SK-N-SH (cell line): ENCODE results near the gene SELENOS. TPM values are rescaled to one million over a fixed set of nuclear protein-coding genes. Genes with fewer than 3 reads are reported as not detected.

ENCODE experiments used
- CTCF ChIA-PET: fragments of 300-600, 350-600 bp; formaldehyde crosslinking; extraction: SDS; loops from one replicate; lab custom pipeline; 2021; lab: Yijun Ruan, JAX
- POLR2A ChIA-PET: fragments of 350-600 bp; sonication (Branson Sonifier 250); formaldehyde crosslinking; extraction: SDS; loops from one replicate; lab custom pipeline; 2020; ENCODE audit warnings: antibody characterized with exemption, inconsistent platforms; lab: Yijun Ruan, JAX
- DNase-seq: peaks from one replicate; pipeline ENCODE4 v3.0.0; 2012
- H2AFZ ChIP-seq: fragments of 200-600 bp; sonication (generic); 2 replicates; pipeline ENCODE4 v1.8.1; 2016; ENCODE audit warnings: antibody characterized with exemption, mild to moderate bottlenecking, low read depth
- H3F3A ChIP-seq: fragments of 200-600 bp; sonication (generic); replicated peaks from 2 replicates; pipeline ENCODE3; 2016; ENCODE audit warnings: antibody characterized with exemption, mild to moderate bottlenecking; ENCODE audit not compliant: insufficient read depth
- H3K27ac ChIP-seq, 2 experiments: fragments of 200-500 bp in 1 of 2; fragments of 200-600 bp in 1 of 2; sonication (Bioruptor generic) in 1 of 2; sonication (generic), shearing (Covaris generic) in 1 of 2; 2 replicates each; pipeline versions ENCODE4 v1.5.1 to v1.6.1; 2014 to 2016; ENCODE audit warnings: low read depth in 2 of 2, inconsistent platforms in 1 of 2, low read length in 1 of 2, mild to moderate bottlenecking in 1 of 2, mixed read lengths in 1 of 2
- H3K27me3 ChIP-seq: fragments of 200-600 bp; sonication (generic), shearing (Covaris generic); 2 replicates; pipeline ENCODE4 v1.6.1; 2016; ENCODE audit warnings: mixed run types; ENCODE audit not compliant: insufficient read depth
- H3K36me3 ChIP-seq, 2 experiments: fragments of 200-500 bp in 1 of 2; fragments of 200-600 bp in 1 of 2; sonication (Bioruptor generic) in 1 of 2; sonication (generic) in 1 of 2; replicated peaks in 1 of 2; 2 replicates each; pipeline versions ENCODE3 to v1.5.1; 2014 to 2016; ENCODE audit warnings: low read length in 1 of 2, mild to moderate bottlenecking in 1 of 2; ENCODE audit not compliant: insufficient read depth in 2 of 2, control insufficient read depth in 1 of 2
- H3K4me1 ChIP-seq, 2 experiments: fragments of 200-500 bp in 1 of 2; fragments of 200-600 bp in 1 of 2; sonication (Bioruptor generic) in 1 of 2; sonication (generic), shearing (Covaris generic) in 1 of 2; 2 replicates each; pipeline versions ENCODE4 v1.5.1 to v1.6.1; 2014 to 2016; ENCODE audit warnings: low read depth in 1 of 2, low read length in 1 of 2, mixed run types in 1 of 2; ENCODE audit not compliant: insufficient read depth in 2 of 2, control insufficient read depth in 1 of 2
- H3K4me2 ChIP-seq: fragments of 200-600 bp; sonication (generic), shearing (Covaris generic); 2 replicates; pipeline ENCODE4 v1.6.1; 2017; ENCODE audit warnings: mixed run types
- H3K4me3 ChIP-seq, 2 experiments: fragments of 200-500 bp in 1 of 2; fragments of 200-600 bp in 1 of 2; sonication (Bioruptor generic) in 1 of 2; sonication (generic), shearing (Covaris generic) in 1 of 2; 2 replicates each; pipeline versions ENCODE4 v1.5.1 to v1.8.1; 2014 to 2016; ENCODE audit warnings: low read depth in 2 of 2, inconsistent platforms in 1 of 2, low read length in 1 of 2, mild to moderate bottlenecking in 1 of 2, mixed read lengths in 1 of 2, moderate library complexity in 1 of 2
- H3K79me2 ChIP-seq: fragments of 200-600 bp; sonication (generic); 2 replicates; pipeline ENCODE4 v1.8.1; 2017; ENCODE audit warnings: mild to moderate bottlenecking; ENCODE audit not compliant: insufficient read depth
- H3K9ac ChIP-seq: fragments of 200-600 bp; sonication (generic); 2 replicates; pipeline ENCODE4 v1.6.1; 2017; ENCODE audit warnings: mixed run types
- H3K9me2 ChIP-seq: fragments of 200-600 bp; sonication (generic); 2 replicates; pipeline ENCODE4 v1.6.1; 2017; ENCODE audit warnings: mixed run types
- H3K9me3 ChIP-seq: fragments of 200-600 bp; sonication (generic); 2 replicates; pipeline ENCODE4 v1.6.1; 2017; ENCODE audit warnings: mixed run types, mild to moderate bottlenecking, moderate library complexity
- H4K20me1 ChIP-seq: fragments of 200-600 bp; sonication (generic); 2 replicates; pipeline ENCODE4 v1.6.1; 2017; ENCODE audit warnings: mild to moderate bottlenecking, mixed run types; ENCODE audit not compliant: insufficient read depth
- ELF1 ChIP-seq: IDR thresholded peaks from 2 replicates; pipeline ENCODE4 v1.4.0; 2012
- EP300 ChIP-seq, 2 experiments: IDR thresholded peaks; 2 replicates each; pipeline versions ENCODE4 v1.4.0 to v1.6.1; 2012; ENCODE audit warnings: borderline replicate concordance in 1 of 2, low read depth in 1 of 2, low read length in 1 of 2
- GATA2 ChIP-seq: sonication (generic); formaldehyde crosslinking; IDR thresholded peaks from 2 replicates; pipeline ENCODE4 v1.5.0; 2020; ENCODE audit warnings: mild to moderate bottlenecking, missing genetic modification reagents
- RAD21 ChIP-seq: IDR thresholded peaks from 2 replicates; pipeline ENCODE4 v1.6.1; 2012; ENCODE audit warnings: mild to moderate bottlenecking, low read length
- SMC3 ChIP-seq: IDR thresholded peaks from 2 replicates; pipeline ENCODE4 v1.6.1; 2012; ENCODE audit warnings: low read depth, low read length, improper control_type of control experiment
- TEAD4 ChIP-seq: IDR thresholded peaks from 2 replicates; pipeline ENCODE4 v1.4.0; 2012; ENCODE audit warnings: mild to moderate bottlenecking, borderline replicate concordance; ENCODE audit not compliant: insufficient read depth
- WGBS: methylation state at CpG from one replicate; pipeline ENCODE4 v1.1.6; 2017; ENCODE audit warnings: low lambda C conversion rate; 5-methylcytosine and 5-hydroxymethylcytosine counted together
- polyA plus RNA-seq, 3 experiments: library from polyadenylated mRNA; depleted of rRNA; stranded (reverse); fragments of >200 nt; gene quantifications; 2 replicates each; pipeline ENCODE4 v1.2.3, GENCODE V29; 2012
- TF ChIP-seq, protein P1 (sequence below): IDR thresholded peaks from 2 replicates; pipeline ENCODE4 v1.6.1; 2012; ENCODE audit warnings: mild to moderate bottlenecking, low read depth, low read length, moderate library complexity
- TF ChIP-seq, protein P2 (sequence below): IDR thresholded peaks from 2 replicates; pipeline ENCODE4 v1.4.0; 2012; ENCODE audit warnings: low read depth
- TF ChIP-seq, protein P3 (sequence below): fragments of 150-350 bp; IDR thresholded peaks from 2 replicates; pipeline ENCODE4 v1.6.1; 2017; ENCODE audit warnings: antibody characterized with exemption, low read length, low read depth, borderline replicate concordance
- TF ChIP-seq, protein P4 (sequence below): IDR thresholded peaks from 2 replicates; pipeline ENCODE4; 2012

Gene SELENOS
- polyA plus RNA-seq, 1 of the 3 experiments (the other 2 are of a cell fraction) = 101 TPM

DNA sequence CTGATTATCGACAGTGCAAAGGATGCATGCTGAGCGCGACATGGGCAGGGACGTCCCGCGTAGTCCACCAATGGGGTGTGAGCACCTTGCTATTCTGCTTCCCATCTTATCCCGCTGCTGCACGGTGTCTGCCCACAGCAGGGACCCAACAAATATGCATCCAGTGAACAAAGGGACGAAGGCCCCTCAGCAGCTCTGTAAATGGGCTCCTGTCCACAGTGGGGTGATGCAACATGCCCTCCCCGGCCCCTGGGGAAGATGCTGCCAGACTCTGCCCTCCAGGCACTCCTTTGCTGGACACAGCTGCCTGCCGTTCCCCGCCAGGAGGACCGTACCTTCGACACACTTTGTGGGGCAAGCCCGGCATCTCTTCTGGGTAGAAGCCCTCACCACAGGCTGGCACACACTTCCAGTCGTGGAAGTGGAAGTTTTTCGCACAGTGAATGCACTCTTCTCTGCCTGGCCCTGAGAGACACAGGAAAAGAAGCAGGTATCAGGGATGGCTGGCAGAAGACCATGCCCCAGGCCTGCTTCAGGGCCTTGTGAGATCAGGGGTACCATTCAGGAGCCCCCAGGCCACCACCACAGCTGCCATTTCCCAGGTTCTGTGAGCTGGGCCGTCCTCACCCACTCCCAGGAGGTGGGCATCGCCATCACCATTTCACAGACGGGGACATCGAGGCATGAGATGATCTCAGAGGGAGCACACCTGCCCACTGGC is 35.9 kb upstream of the SELENOS start:
- H3K9me2 ChIP-seq = no peaks in the 10 kb centered on the region
- POLR2A ChIA-PET = no interaction called here
- no peaks in the 10 kb centered on the region for H3F3A ChIP-seq
- H3K4me2 ChIP-seq = no peak overlapping the region
- no peak overlapping the region for H3K9ac ChIP-seq
- no peaks in the 10 kb centered on the region for H3K36me3 ChIP-seq
- H3K27ac ChIP-seq = no peak overlapping the region
- no peak overlapping the region for H2AFZ ChIP-seq
- no peaks in the 10 kb centered on the region for H3K27me3 ChIP-seq
- H4K20me1 ChIP-seq = no peaks in the 10 kb centered on the region
- no peaks in the 10 kb centered on the region; a peak in 1 of 4 replicates for H3K4me1 ChIP-seq
- H3K9me3 ChIP-seq = no peaks in the 10 kb centered on the region
- TF ChIP-seq, protein P1, sequence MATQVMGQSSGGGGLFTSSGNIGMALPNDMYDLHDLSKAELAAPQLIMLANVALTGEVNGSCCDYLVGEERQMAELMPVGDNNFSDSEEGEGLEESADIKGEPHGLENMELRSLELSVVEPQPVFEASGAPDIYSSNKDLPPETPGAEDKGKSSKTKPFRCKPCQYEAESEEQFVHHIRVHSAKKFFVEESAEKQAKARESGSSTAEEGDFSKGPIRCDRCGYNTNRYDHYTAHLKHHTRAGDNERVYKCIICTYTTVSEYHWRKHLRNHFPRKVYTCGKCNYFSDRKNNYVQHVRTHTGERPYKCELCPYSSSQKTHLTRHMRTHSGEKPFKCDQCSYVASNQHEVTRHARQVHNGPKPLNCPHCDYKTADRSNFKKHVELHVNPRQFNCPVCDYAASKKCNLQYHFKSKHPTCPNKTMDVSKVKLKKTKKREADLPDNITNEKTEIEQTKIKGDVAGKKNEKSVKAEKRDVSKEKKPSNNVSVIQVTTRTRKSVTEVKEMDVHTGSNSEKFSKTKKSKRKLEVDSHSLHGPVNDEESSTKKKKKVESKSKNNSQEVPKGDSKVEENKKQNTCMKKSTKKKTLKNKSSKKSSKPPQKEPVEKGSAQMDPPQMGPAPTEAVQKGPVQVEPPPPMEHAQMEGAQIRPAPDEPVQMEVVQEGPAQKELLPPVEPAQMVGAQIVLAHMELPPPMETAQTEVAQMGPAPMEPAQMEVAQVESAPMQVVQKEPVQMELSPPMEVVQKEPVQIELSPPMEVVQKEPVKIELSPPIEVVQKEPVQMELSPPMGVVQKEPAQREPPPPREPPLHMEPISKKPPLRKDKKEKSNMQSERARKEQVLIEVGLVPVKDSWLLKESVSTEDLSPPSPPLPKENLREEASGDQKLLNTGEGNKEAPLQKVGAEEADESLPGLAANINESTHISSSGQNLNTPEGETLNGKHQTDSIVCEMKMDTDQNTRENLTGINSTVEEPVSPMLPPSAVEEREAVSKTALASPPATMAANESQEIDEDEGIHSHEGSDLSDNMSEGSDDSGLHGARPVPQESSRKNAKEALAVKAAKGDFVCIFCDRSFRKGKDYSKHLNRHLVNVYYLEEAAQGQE = no peak
- no peak for TF ChIP-seq TEAD4
- TF ChIP-seq, protein P2, sequence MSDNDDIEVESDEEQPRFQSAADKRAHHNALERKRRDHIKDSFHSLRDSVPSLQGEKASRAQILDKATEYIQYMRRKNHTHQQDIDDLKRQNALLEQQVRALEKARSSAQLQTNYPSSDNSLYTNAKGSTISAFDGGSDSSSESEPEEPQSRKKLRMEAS = no peak
- TF ChIP-seq, protein P3, sequence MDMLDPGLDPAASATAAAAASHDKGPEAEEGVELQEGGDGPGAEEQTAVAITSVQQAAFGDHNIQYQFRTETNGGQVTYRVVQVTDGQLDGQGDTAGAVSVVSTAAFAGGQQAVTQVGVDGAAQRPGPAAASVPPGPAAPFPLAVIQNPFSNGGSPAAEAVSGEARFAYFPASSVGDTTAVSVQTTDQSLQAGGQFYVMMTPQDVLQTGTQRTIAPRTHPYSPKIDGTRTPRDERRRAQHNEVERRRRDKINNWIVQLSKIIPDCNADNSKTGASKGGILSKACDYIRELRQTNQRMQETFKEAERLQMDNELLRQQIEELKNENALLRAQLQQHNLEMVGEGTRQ = no peak
- no peak for TF ChIP-seq GATA2
- no peak for TF ChIP-seq RAD21
- no peak for TF ChIP-seq EP300 (IDR thresholded peaks at IDR 0.05; ENCODE audit: borderline replicate concordance in 1 of 2, low read depth in 1 of 2, low read length in 1 of 2)
- no peak for TF ChIP-seq ELF1
- no peak for TF ChIP-seq SMC3
- TF ChIP-seq, protein P4, sequence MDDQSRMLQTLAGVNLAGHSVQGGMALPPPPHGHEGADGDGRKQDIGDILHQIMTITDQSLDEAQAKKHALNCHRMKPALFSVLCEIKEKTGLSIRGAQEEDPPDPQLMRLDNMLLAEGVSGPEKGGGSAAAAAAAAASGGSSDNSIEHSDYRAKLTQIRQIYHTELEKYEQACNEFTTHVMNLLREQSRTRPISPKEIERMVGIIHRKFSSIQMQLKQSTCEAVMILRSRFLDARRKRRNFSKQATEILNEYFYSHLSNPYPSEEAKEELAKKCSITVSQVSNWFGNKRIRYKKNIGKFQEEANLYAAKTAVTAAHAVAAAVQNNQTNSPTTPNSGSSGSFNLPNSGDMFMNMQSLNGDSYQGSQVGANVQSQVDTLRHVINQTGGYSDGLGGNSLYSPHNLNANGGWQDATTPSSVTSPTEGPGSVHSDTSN = no peak
- no peaks in the 10 kb centered on the region for H3K79me2 ChIP-seq
- no peak for DNase-seq
- 77% methylated on average over 21 of the region's 21 CpGs for WGBS
- H3K4me3 ChIP-seq = no peak overlapping the region
- CTCF ChIA-PET = interaction anchor here (2.7 kb wide), 1 partner anchor 189 kb away, joined by 8 read pairs; no protein-coding TSS in a partner anchor
